IMR-90 (cell line): ENCODE results near the gene TBCD. TPM values are rescaled to one million over a fixed set of nuclear protein-coding genes. Genes with fewer than 3 reads are reported as not detected.

ENCODE experiments used
- ATAC-seq: fragments of 200-7000 bp; cut with Tn5 transposase; 2 replicates; pipeline ENCODE4 v1.9.1; 2020; ENCODE audit warnings: low read depth, mild to moderate bottlenecking, moderate library complexity
- BruUV-seq: library from RNA; stranded (reverse); fragments of 400-500 nt; replicated peaks from 2 replicates; lab custom pipeline; 2021; lab: Mats Ljungman, UMichigan
- CTCF ChIA-PET: fragments of 300-600 bp; formaldehyde crosslinking; extraction: SDS; loops from one replicate; lab custom pipeline; 2021; ENCODE audit warnings: antibody characterized with exemption; lab: Yijun Ruan, JAX
- POLR2A ChIA-PET: fragments of 300-600 bp; sonication (Branson Sonifier 250); formaldehyde crosslinking; loops from one replicate; lab custom pipeline; 2022; ENCODE audit warnings: antibody characterized with exemption; ENCODE audit not compliant: unreplicated experiment; lab: Charles Lee
- DNase-seq: peaks from one replicate; pipeline ENCODE4 v3.0.0; 2013
- H2AFZ ChIP-seq: replicated peaks from 2 replicates; pipeline ENCODE3; 2013; ENCODE audit warnings: low read length, mild to moderate bottlenecking; ENCODE audit not compliant: poor library complexity
- H2AK5ac ChIP-seq: 2 replicates; pipeline ENCODE4 v1.6.1; 2013; ENCODE audit warnings: low read depth, low read length, inconsistent platforms
- H2AK9ac ChIP-seq: replicated peaks from 2 replicates; pipeline ENCODE3; 2013; ENCODE audit warnings: mild to moderate bottlenecking, low read depth, low read length, moderate library complexity; ENCODE audit not compliant: poor library complexity
- H2BK120ac ChIP-seq: 2 replicates; pipeline ENCODE4 v1.6.1; 2013; ENCODE audit warnings: low read depth, low read length, inconsistent platforms
- H2BK15ac ChIP-seq: 3 replicates; pipeline ENCODE4 v1.6.1; 2013; ENCODE audit warnings: low read depth, low read length, inconsistent platforms
- H2BK20ac ChIP-seq: 2 replicates; pipeline ENCODE4 v1.6.1; 2013; ENCODE audit warnings: low read depth, mild to moderate bottlenecking, inconsistent platforms, low read length, moderate library complexity
- H2BK5ac ChIP-seq: 2 replicates; pipeline ENCODE4 v1.6.1; 2013; ENCODE audit warnings: mild to moderate bottlenecking, low read depth, low read length, inconsistent platforms; ENCODE audit not compliant: poor library complexity, severe bottlenecking
- H3K14ac ChIP-seq: replicated peaks from 2 replicates; pipeline ENCODE4 v1.6.1; 2013; ENCODE audit warnings: low read depth, low read length, inconsistent platforms
- H3K18ac ChIP-seq: 2 replicates; pipeline ENCODE4 v1.6.1; 2013; ENCODE audit warnings: low read depth, low read length, control low read depth
- H3K23ac ChIP-seq: 2 replicates; pipeline ENCODE4 v1.6.1; 2013; ENCODE audit warnings: low read depth, low read length, inconsistent platforms
- H3K27ac ChIP-seq: 2 replicates; pipeline ENCODE4 v1.5.1; 2013; ENCODE audit warnings: mild to moderate bottlenecking, control low read depth, low read length; ENCODE audit not compliant: insufficient read depth
- H3K27me3 ChIP-seq: 2 replicates; pipeline ENCODE4 v1.6.1; 2013; ENCODE audit warnings: low read length; ENCODE audit not compliant: control insufficient read depth, insufficient read depth
- H3K36me3 ChIP-seq: 2 replicates; pipeline ENCODE4 v1.6.1; 2013; ENCODE audit warnings: low read length, mixed read lengths; ENCODE audit not compliant: control insufficient read depth, insufficient read depth
- H3K4ac ChIP-seq: 2 replicates; pipeline ENCODE4 v1.6.1; 2013; ENCODE audit warnings: low read depth, low read length, inconsistent platforms
- H3K4me1 ChIP-seq: 2 replicates; pipeline ENCODE4 v1.6.1; 2013; ENCODE audit warnings: low read length, mixed read lengths; ENCODE audit not compliant: control insufficient read depth, insufficient read depth
- H3K4me2 ChIP-seq: 2 replicates; pipeline ENCODE4 v1.6.1; 2013; ENCODE audit warnings: low read depth, mild to moderate bottlenecking, control low read depth, low read length, moderate library complexity
- H3K4me3 ChIP-seq: 2 replicates; pipeline ENCODE4 v1.5.1; 2013; ENCODE audit warnings: low read depth, mild to moderate bottlenecking, control low read depth, low read length, moderate library complexity; ENCODE audit not compliant: insufficient read depth
- H3K56ac ChIP-seq: 2 replicates; pipeline ENCODE4 v1.6.1; 2013; ENCODE audit warnings: low read length, inconsistent platforms; ENCODE audit not compliant: insufficient read depth; ENCODE audit errors: extremely low read depth
- H3K79me1 ChIP-seq, 2 experiments: 2 replicates each; pipeline ENCODE4 v1.6.1; 2013; ENCODE audit warnings: low read length in 2 of 2, inconsistent platforms in 1 of 2, low read depth in 1 of 2
- H3K9ac ChIP-seq: 2 replicates; pipeline ENCODE4 v1.6.1; 2013; ENCODE audit warnings: low read depth, low read length, control low read depth
- H3K9me1 ChIP-seq: 2 replicates; pipeline ENCODE4 v1.6.1; 2013; ENCODE audit warnings: low read length, inconsistent platforms; ENCODE audit not compliant: insufficient read depth
- H3K9me3 ChIP-seq: 2 replicates; pipeline ENCODE4 v1.6.1; 2013; ENCODE audit warnings: low read length; ENCODE audit not compliant: control insufficient read depth, insufficient read depth
- H4K20me1 ChIP-seq: 2 replicates; pipeline ENCODE4 v1.6.1; 2013; ENCODE audit warnings: low read length, inconsistent platforms; ENCODE audit not compliant: insufficient read depth
- H4K5ac ChIP-seq: 2 replicates; pipeline ENCODE4 v1.6.1; 2013; ENCODE audit warnings: mild to moderate bottlenecking, low read depth, low read length, control low read depth
- H4K8ac ChIP-seq, 2 experiments: 2 replicates each; pipeline ENCODE4 v1.6.1; 2013; ENCODE audit warnings: low read depth in 2 of 2, low read length in 2 of 2, control low read depth in 1 of 2, inconsistent platforms in 1 of 2
- H4K91ac ChIP-seq: 2 replicates; pipeline ENCODE4 v1.6.1; 2013; ENCODE audit warnings: low read depth, low read length, inconsistent platforms; ENCODE audit not compliant: insufficient read depth
- BHLHE40 ChIP-seq: fragments of 150-350 bp; IDR thresholded peaks from 2 replicates; pipeline ENCODE4 v1.6.1; 2016; ENCODE audit warnings: mild to moderate bottlenecking, low read depth, low read length
- FOS ChIP-seq: fragments of 150-350 bp; IDR thresholded peaks from 2 replicates; pipeline ENCODE4 v1.6.1; 2016; ENCODE audit warnings: low read depth, low read length
- MAFK ChIP-seq: IDR thresholded peaks from 2 replicates; pipeline ENCODE4 v1.6.1; 2012; ENCODE audit warnings: low read depth, low read length, improper control_type of control experiment
- NFE2L2 ChIP-seq: fragments of 150-350 bp; IDR thresholded peaks from 2 replicates; pipeline ENCODE4 v1.6.1; 2016; ENCODE audit warnings: low read depth, mild to moderate bottlenecking, low read length
- RAD21 ChIP-seq: IDR thresholded peaks from 2 replicates; pipeline ENCODE4 v1.6.1; 2012; ENCODE audit warnings: low read length, improper control_type of control experiment
- USF2 ChIP-seq: fragments of 150-350 bp; IDR thresholded peaks from 2 replicates; pipeline ENCODE4 v1.6.1; 2017; ENCODE audit warnings: mild to moderate bottlenecking, antibody characterized with exemption, low read length, low read depth
- WGBS, 2 experiments: methylation state at CpG; one replicate each; pipeline versions ENCODE4 v1.1.5 to v1.1.7; 2013; ENCODE audit warnings: missing lambda C conversion rate in 2 of 2; ENCODE audit not compliant: insufficient read length in 1 of 2; ENCODE audit errors: extremely low coverage in 2 of 2; 5-methylcytosine and 5-hydroxymethylcytosine counted together
- dilution Hi-C: fragments of 300-500 bp; cut with HindIII; formaldehyde crosslinking; loops from one replicate; pipeline ENCODE4 v1.14.3; 2018; ENCODE audit warnings: low sequenced_read_pairs; ENCODE audit not compliant: unreplicated experiment
- in situ Hi-C: fragments of 300-500 bp; cut with MboI; formaldehyde crosslinking; loops from 3 replicates; pipeline ENCODE4 v1.14.3; 2019; ENCODE audit warnings: low sequenced_read_pairs, inconsistent platforms, mixed read lengths
- intact Hi-C: fragments of 100-400 bp; cut with micrococcal nuclease; formaldehyde crosslinking; loops from 2 replicates; pipeline ENCODE4 v1.10.0; 2022
- polyA plus RNA-seq, 3 experiments: library from polyadenylated mRNA; depleted of rRNA; stranded (reverse); fragments of >200 nt; gene quantifications; 2 replicates each; pipeline ENCODE4 v1.2.3, GENCODE V29; 2012; ENCODE audit warnings: low replicate concordance in 1 of 3
- total RNA-seq: library from RNA; depleted of rRNA; stranded (reverse); fragments of >200 nt; gene quantifications from 2 replicates; pipeline ENCODE4 v1.2.3, GENCODE V29; 2012
- TF ChIP-seq, protein P1 (sequence below): fragments of 150-350 bp; IDR thresholded peaks from 2 replicates; pipeline ENCODE4 v1.6.1; 2016; ENCODE audit warnings: low read depth, mild to moderate bottlenecking, low read length, moderate library complexity, borderline replicate concordance

Gene TBCD
- total and polyA plus RNA-seq, 2 of the 4 experiments (the other 2 are of a cell fraction): 21.9 to 54.5 TPM

GRCh38 chr17:82791532-82791931 is 39.7 kb downstream of the TBCD start:
- in situ Hi-C loops: no loop called here
- H3K4me2 ChIP-seq: no peak overlapping the region
- no peaks in the 10 kb centered on the region for H3K27me3 ChIP-seq
- peak overlapping the region; percentile 59; the same call in 1 of the 2 replicates for H3K4ac ChIP-seq
- H3K18ac ChIP-seq: no peak overlapping the region
- H4K91ac ChIP-seq: peak overlapping the region; percentile 37; the same call in 1 of the 2 replicates
- H3K4me1 ChIP-seq: peaks cover 7% of the 10 kb centered on the region
- H4K5ac ChIP-seq: no peak overlapping the region
- DNase-seq (peak; percentile 98), ATAC-seq (peak; percentile 97)
- 49% methylated on average over 9 of the region's 12 CpGs; no CpG with 5 or more reads in 1 of the 2 experiments for WGBS, 2 experiments
- peak overlapping the region; percentile 48; the same call in 1 of the 2 replicates for H2AK5ac ChIP-seq
- no peak overlapping the region for H3K56ac ChIP-seq
- no peak overlapping the region for H3K23ac ChIP-seq
- H3K36me3 ChIP-seq: no peaks in the 10 kb centered on the region
- H4K20me1 ChIP-seq: peaks cover 6% of the 10 kb centered on the region
- no TSS peak for BruUV-seq
- CTCF ChIA-PET: no interaction called here
- H2BK15ac ChIP-seq: no peak overlapping the region
- POLR2A ChIA-PET: no interaction called here
- H4K8ac ChIP-seq: peak overlapping the region in 1 of 2 experiments; percentile 32; a peak in 1 of 4 replicates
- TF ChIP-seq MAFK (peak; percentile 31; the same call in 1 of the 2 replicates), USF2 (peak; percentile 5; the same call in 1 of the 2 replicates), BHLHE40 (peak; percentile 31), FOS (peak; percentile 94), NFE2L2 (no peak), RAD21 (peak; percentile 27; the same call in 1 of the 2 replicates)
- TF ChIP-seq, protein P1, sequence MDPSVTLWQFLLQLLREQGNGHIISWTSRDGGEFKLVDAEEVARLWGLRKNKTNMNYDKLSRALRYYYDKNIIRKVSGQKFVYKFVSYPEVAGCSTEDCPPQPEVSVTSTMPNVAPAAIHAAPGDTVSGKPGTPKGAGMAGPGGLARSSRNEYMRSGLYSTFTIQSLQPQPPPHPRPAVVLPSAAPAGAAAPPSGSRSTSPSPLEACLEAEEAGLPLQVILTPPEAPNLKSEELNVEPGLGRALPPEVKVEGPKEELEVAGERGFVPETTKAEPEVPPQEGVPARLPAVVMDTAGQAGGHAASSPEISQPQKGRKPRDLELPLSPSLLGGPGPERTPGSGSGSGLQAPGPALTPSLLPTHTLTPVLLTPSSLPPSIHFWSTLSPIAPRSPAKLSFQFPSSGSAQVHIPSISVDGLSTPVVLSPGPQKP: no peak
- H3K4me3 ChIP-seq: no peak overlapping the region
- H2BK20ac ChIP-seq: 0 out of 2 replicates have a peak overlapping the region, but pooled peaks have one; percentile 69
- dilution Hi-C loops: no loop called here
- peak overlapping the region; percentile 66 for H2AK9ac ChIP-seq
- peak overlapping the region; percentile 64 for H2BK120ac ChIP-seq
- H3K9ac ChIP-seq: 0 out of 2 replicates have a peak overlapping the region, but pooled peaks have one; percentile 0
- peaks cover 5% of the 10 kb centered on the region; the same call in 1 of the 2 replicates for H3K9me1 ChIP-seq
- peak overlapping the region; percentile 56 for H2BK5ac ChIP-seq
- 0 out of 2 replicates have a peak overlapping the region, but pooled peaks have one; percentile 24 for H3K27ac ChIP-seq
- intact Hi-C loops: no loop called here
- H3K79me1 ChIP-seq: peaks cover 5 to 65% of the 10 kb centered on the region in 2 experiments
- H3K14ac ChIP-seq: no peak overlapping the region
- H3K9me3 ChIP-seq: no peaks in the 10 kb centered on the region
- H2AFZ ChIP-seq: peak overlapping the region; percentile 87
